Common myeloid progenitor, CD34-positive (primary cell): Measurements from ENCODE around the gene INHBE.

ENCODE experiments used
- CTCF ChIA-PET: fragments of 350-600 bp; sonication (Branson Sonifier 250); formaldehyde crosslinking; loops from one replicate; lab custom pipeline; 2021; ENCODE audit warnings: antibody characterized with exemption; lab: Charles Lee
- POLR2A ChIA-PET: fragments of 350-600 bp; sonication (Branson Sonifier 250); formaldehyde crosslinking; loops from one replicate; lab custom pipeline; 2021; ENCODE audit warnings: antibody characterized with exemption; lab: Charles Lee
- DNase-seq, 3 donors: peaks; one replicate each; pipeline versions ENCODE4 v3.0.0 to v3.0.0-alpha.2; 2013
- H3K27ac ChIP-seq, 2 experiments: 1 replicate in 1 of 2; 2 replicates in 1 of 2; pipeline ENCODE4 v1.7.0; 2013; ENCODE audit warnings: inconsistent platforms in 2 of 2, low read length in 2 of 2, mild to moderate bottlenecking in 2 of 2, low read depth in 1 of 2, moderate library complexity in 1 of 2; ENCODE audit not compliant: severe bottlenecking in 2 of 2, insufficient read depth in 1 of 2, poor library complexity in 1 of 2
- H3K27me3 ChIP-seq, 5 experiments: replicated peaks in 2 of 5; 1 replicate in 3 of 5; 2 replicates in 2 of 5; pipeline versions ENCODE4 v1.6.1 to v1.7.0; 2013; ENCODE audit warnings: low read length in 4 of 5, mild to moderate bottlenecking in 2 of 5, moderate library complexity in 2 of 5, inconsistent platforms in 1 of 5; ENCODE audit not compliant: insufficient read depth in 5 of 5, control insufficient read depth in 4 of 5
- H3K36me3 ChIP-seq, 4 experiments: 1 replicate in 2 of 4; 2 replicates in 2 of 4; pipeline versions ENCODE4 v1.6.1 to v1.7.0; 2013; ENCODE audit warnings: low read length in 3 of 4, control low read depth in 1 of 4, mild to moderate bottlenecking in 1 of 4; ENCODE audit not compliant: control insufficient read depth in 4 of 4, insufficient read depth in 4 of 4
- H3K4me1 ChIP-seq, 4 experiments: 1 replicate in 3 of 4; 2 replicates in 1 of 4; pipeline versions ENCODE4 v1.6.1 to v1.7.1; 2013; ENCODE audit warnings: low read length in 3 of 4, mild to moderate bottlenecking in 3 of 4, control low read depth in 1 of 4, inconsistent platforms in 1 of 4, moderate library complexity in 1 of 4; ENCODE audit not compliant: control insufficient read depth in 4 of 4, insufficient read depth in 4 of 4; ENCODE audit errors: control extremely low read depth in 1 of 4
- H3K4me3 ChIP-seq, 7 experiments: 1 replicate in 4 of 7; 2 replicates in 3 of 7; pipeline versions ENCODE4 v1.5.1 to v1.7.0; 2013; ENCODE audit warnings: mild to moderate bottlenecking in 7 of 7, low read length in 6 of 7, moderate library complexity in 6 of 7, inconsistent platforms in 2 of 7, low read depth in 2 of 7, control low read depth in 1 of 7; ENCODE audit not compliant: insufficient read depth in 4 of 7, control insufficient read depth in 1 of 7; ENCODE audit errors: extremely low read depth in 1 of 7
- H3K9me3 ChIP-seq, 5 experiments: 1 replicate in 4 of 5; 2 replicates in 1 of 5; pipeline versions ENCODE4 v1.6.1 to v1.7.1; 2013; ENCODE audit warnings: low read length in 4 of 5, mild to moderate bottlenecking in 2 of 5, inconsistent platforms in 1 of 5, low read depth in 1 of 5, moderate library complexity in 1 of 5; ENCODE audit not compliant: control insufficient read depth in 4 of 5, insufficient read depth in 2 of 5; ENCODE audit errors: control extremely low read depth in 1 of 5
- WGBS: methylation state at CpG from one replicate; pipeline ENCODE4 v1.1.5; 2013; ENCODE audit not compliant: insufficient coverage; 5-methylcytosine and 5-hydroxymethylcytosine counted together

Gene INHBE

GRCh38 chr12:57459750-57460467 is 4.8 kb downstream of the INHBE start, which contains the start of gene GLI1:
Gene GLI1 (plus strand): TSS chr12:57459785. CDS start chr12:57463692, 3,907 bp downstream.
- 0% methylated on average over 7 of the region's 36 CpGs for WGBS
- no peaks in the 10 kb centered on the region for H3K36me3 ChIP-seq
- DNase-seq, result no peak
- peak within 1 kb of the TSS in 1 of 2 experiments; percentile 64 for H3K27ac ChIP-seq
- no peaks in the 10 kb centered on the region for H3K9me3 ChIP-seq
- peaks cover 0 to 13% (median 4%) of the 10 kb centered on the region in 5 experiments for H3K27me3 ChIP-seq
- CTCF ChIA-PET, result interaction anchor here (0.8 to 18.4 kb wide), 12 partner anchors 7 to 228 kb away, joined by 3 to 518 read pairs (median 6); partner anchors contain the start of gene ARHGAP9
- POLR2A ChIA-PET, result interaction anchor here (1.2 kb wide), 1 partner anchor 19 kb away, joined by 4 read pairs; the partner anchor contains the start of gene ARHGAP9
- peak within 1 kb of the TSS; percentile 44 to 90 (median 82) for H3K4me3 ChIP-seq
- H3K4me1 ChIP-seq, result peaks cover 8 to 47% (median 40%) of the 10 kb centered on the region in 4 experiments

DNA sequence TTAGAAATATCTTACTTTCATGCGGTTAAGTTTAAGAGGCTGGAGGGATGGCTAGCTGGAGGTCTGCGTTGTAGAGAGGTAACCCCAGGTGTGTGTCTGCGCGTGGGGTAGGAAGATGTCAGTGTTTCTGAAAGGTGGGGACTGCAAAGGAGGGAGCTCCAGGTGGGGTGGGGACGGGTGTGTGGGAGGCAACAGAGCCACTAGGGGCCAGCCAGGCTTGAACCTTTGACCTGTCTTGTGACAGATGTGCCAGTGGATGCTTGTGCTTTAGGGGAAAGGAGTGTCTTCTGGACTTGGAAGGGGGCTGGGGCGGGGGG is 5.3 kb downstream of the INHBE start:
- 6% methylated on average over 3 of the region's 6 CpGs for WGBS
- Histone ChIP-seq H3K4me1 (peaks cover 8 to 47% (median 40%) of the 10 kb centered on the region in 4 experiments), H3K36me3 (no peaks in the 10 kb centered on the region), H3K27me3 (peaks cover 0 to 13% (median 4%) of the 10 kb centered on the region in 5 experiments), H3K9me3 (no peaks in the 10 kb centered on the region), H3K4me3 (peak overlapping the region in 4 of 7 experiments; percentile 19 to 89 (median 52)), H3K27ac (no peak overlapping the region)
- peak in 1 of 3 donors; percentile 26 for DNase-seq
- CTCF ChIA-PET, result interaction anchor here (0.8 to 9.9 kb wide), 6 partner anchors 8 to 162 kb away, joined by 3 to 184 read pairs (median 4); partner anchors contain the start of gene ARHGAP9
- POLR2A ChIA-PET, result interaction anchor here (1.5 kb wide), 1 partner anchor 55 kb away, joined by 3 read pairs; no protein-coding TSS in a partner anchor

- Histone ChIP-seq H3K4me1 (peaks cover 8 to 43% (median 37%) of the 10 kb centered on the region in 4 experiments), H3K4me3 (peak overlapping the region in 5 of 7 experiments; percentile 32 to 89 (median 79)), H3K27me3 (peaks cover 0 to 13% (median 4%) of the 10 kb centered on the region in 5 experiments), H3K9me3 (no peaks in the 10 kb centered on the region), H3K36me3 (no peaks in the 10 kb centered on the region), H3K27ac (no peak overlapping the region)
- ChIA-PET CTCF (interaction anchor here (0.8 to 9.9 kb wide), 6 partner anchors 8 to 161 kb away, joined by 3 to 184 read pairs (median 4); partner anchors contain the start of gene ARHGAP9), POLR2A (interaction anchor here (1.3 to 1.5 kb wide), 2 partner anchors 54 to 59 kb away, joined by 3 read pairs; partner anchors contain the start of gene DDIT3)
- 3% methylated on average over 9 of the region's 19 CpGs for WGBS
- no peak for DNase-seq
Measured at GRCh38 chr12:57460841-57461275, 5.8 kb downstream of the INHBE start.

DNA sequence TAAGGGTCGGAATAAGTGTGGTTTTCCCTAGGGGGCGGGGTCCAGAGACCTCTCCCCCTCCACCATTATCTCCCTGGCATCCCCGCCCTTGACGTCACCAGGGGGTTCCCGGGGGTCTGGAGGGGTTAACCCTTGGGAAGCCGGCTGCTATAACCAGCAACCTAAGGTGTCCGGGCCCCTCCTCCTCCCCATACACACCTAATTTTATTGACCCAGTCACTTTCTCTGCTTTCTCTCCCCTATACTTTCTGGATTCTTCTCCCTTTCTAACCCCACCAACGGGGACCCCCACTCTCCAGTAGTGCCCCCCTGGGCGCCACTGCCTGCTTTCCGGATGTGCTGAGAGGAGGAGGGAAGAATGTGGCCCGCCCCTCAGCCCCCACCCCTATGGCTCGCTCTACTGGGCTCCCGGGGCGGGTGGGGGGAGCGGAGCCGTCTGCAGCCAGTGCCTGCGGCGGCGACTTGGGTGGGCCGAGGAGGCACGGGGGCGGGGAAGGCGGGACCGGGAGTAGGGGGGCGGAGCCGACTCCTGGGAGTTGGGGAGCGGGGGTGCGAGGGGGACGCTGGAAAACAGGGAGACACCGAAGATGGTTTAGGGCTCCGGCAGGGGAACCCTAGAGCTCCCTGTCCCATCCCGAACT is 6.3 kb downstream of the INHBE start:
- WGBS, result 1% methylated on average over 13 of the region's 32 CpGs
- H3K4me3 ChIP-seq, result peak overlapping the region; percentile 15 to 89 (median 71)
- H3K4me1 ChIP-seq, result peaks cover 8 to 40% (median 33%) of the 10 kb centered on the region in 4 experiments
- no peak overlapping the region for H3K27ac ChIP-seq
- no peaks in the 10 kb centered on the region for H3K36me3 ChIP-seq
- CTCF ChIA-PET, result interaction anchor here (0.6 to 9.9 kb wide), 13 partner anchors 8 to 189 kb away, joined by 3 to 184 read pairs (median 3); partner anchors contain the start of gene ARHGAP9
- no peaks in the 10 kb centered on the region for H3K9me3 ChIP-seq
- H3K27me3 ChIP-seq, result peaks cover 0 to 13% (median 4%) of the 10 kb centered on the region in 5 experiments
- POLR2A ChIA-PET, result interaction anchor here (1.3 to 1.5 kb wide), 2 partner anchors 54 to 59 kb away, joined by 3 read pairs; partner anchors contain the start of gene DDIT3
- DNase-seq, result peak in 1 of 3 donors; percentile 45

GRCh38 chr12:57461917-57462250 is 6.8 kb downstream of the INHBE start:
- WGBS, result 0% methylated on average over 4 of the region's 9 CpGs
- DNase-seq, result peak in 2 of 3 donors; percentile 61 to 70
- Histone ChIP-seq H3K9me3 (no peaks in the 10 kb centered on the region), H3K4me1 (peaks cover 8 to 40% (median 33%) of the 10 kb centered on the region in 4 experiments), H3K27me3 (peaks cover 0 to 13% (median 4%) of the 10 kb centered on the region in 5 experiments), H3K36me3 (no peaks in the 10 kb centered on the region), H3K27ac (no peak overlapping the region), H3K4me3 (peak overlapping the region; percentile 15 to 89 (median 71))
- CTCF ChIA-PET, result interaction anchor here (0.6 to 9.9 kb wide), 14 partner anchors 9 to 190 kb away, joined by 3 to 184 read pairs (median 4); partner anchors contain the start of gene ARHGAP9
- POLR2A ChIA-PET, result interaction anchor here (0.8 to 1.5 kb wide), 4 partner anchors 53 to 85 kb away, joined by 3 to 4 read pairs (median 3); partner anchors contain the start of genes DCTN2 and DDIT3

GRCh38 chr12:57462251-57462911 is 7.3 kb downstream of the INHBE start:
- ChIA-PET CTCF (interaction anchor here (0.6 to 9.9 kb wide), 16 partner anchors 9 to 190 kb away, joined by 3 to 184 read pairs (median 3); partner anchors contain the start of gene ARHGAP9), POLR2A (interaction anchor here (0.8 to 1.3 kb wide), 3 partner anchors 57 to 84 kb away, joined by 3 to 4 read pairs (median 3); partner anchors contain the start of genes DCTN2 and DDIT3)
- peak overlapping the region; percentile 15 to 89 (median 71) for H3K4me3 ChIP-seq
- 0% methylated on average over 9 of the region's 28 CpGs for WGBS
- no peaks in the 10 kb centered on the region for H3K9me3 ChIP-seq
- DNase-seq, result peak; percentile 87 to 94 (median 91)
- peaks cover 8 to 40% (median 33%) of the 10 kb centered on the region in 4 experiments for H3K4me1 ChIP-seq
- peaks cover 0 to 13% (median 4%) of the 10 kb centered on the region in 5 experiments for H3K27me3 ChIP-seq
- H3K36me3 ChIP-seq, result peaks cover 0 to under 1% (median 0%) of the 10 kb centered on the region in 4 experiments
- H3K27ac ChIP-seq, result no peak overlapping the region
